GM18873 (cell line): ENCODE results near the gene MID2.
"Not testable (repeated sequence)": the region's sequence is repeated elsewhere in the genome, so short reads cannot be mapped to it uniquely, and the experiment has no call there.

Experiments used
- ATAC-seq: cut with Tn5 transposase; IDR thresholded peaks from one replicate; pipeline ENCODE4 v1.9.1; 2021; ENCODE audit warnings: mild to moderate bottlenecking, moderate library complexity, moderate number of reproducible peaks; ENCODE audit not compliant: unreplicated experiment, low FRiP score

The MID2 gene

GRCh38 chrX:107836958-107837357 is 11.3 kb downstream of the MID2 start:
- ATAC-seq: no peak

- no peak for ATAC-seq
Observed at GRCh38 chrX:107840971-107841370, 15.3 kb downstream of the MID2 start.

- ATAC-seq: no peak
Observed at GRCh38 chrX:107842715-107843400, 17.2 kb downstream of the MID2 start.

GRCh38 chrX:107845625-107846024 is 20.0 kb downstream of the MID2 start:
- ATAC-seq: no peak

- ATAC-seq: no peak
Observed at GRCh38 chrX:107848591-107848990, 22.9 kb downstream of the MID2 start.

GRCh38 chrX:107849747-107850421 is 24.2 kb downstream of the MID2 start:
- no peak for ATAC-seq

- ATAC-seq: no peak
Observed at GRCh38 chrX:107850422-107850765, 24.7 kb downstream of the MID2 start.

- no peak for ATAC-seq
Observed at GRCh38 chrX:107851215-107851614, 25.5 kb downstream of the MID2 start.

- ATAC-seq: not testable (repeated sequence)
Observed at GRCh38 chrX:107851665-107852064, 26.0 kb downstream of the MID2 start.

GRCh38 chrX:107856289-107856688 is 30.6 kb downstream of the MID2 start:
- no peak for ATAC-seq

- not testable (repeated sequence) for ATAC-seq
Observed at GRCh38 chrX:107857041-107857440, 31.4 kb downstream of the MID2 start.

GRCh38 chrX:107857837-107858236 is 32.2 kb downstream of the MID2 start:
- ATAC-seq: no peak

GRCh38 chrX:107861056-107861455 is 35.4 kb downstream of the MID2 start:
- no peak for ATAC-seq

- no peak for ATAC-seq
Observed at GRCh38 chrX:107871136-107871535, 45.5 kb downstream of the MID2 start.

GRCh38 chrX:107878106-107878505 is 52.4 kb downstream of the MID2 start:
- no peak for ATAC-seq

- no peak for ATAC-seq
Observed at GRCh38 chrX:107880054-107880610, 54.5 kb downstream of the MID2 start.

- no peak for ATAC-seq
Observed at GRCh38 chrX:107894038-107894437, 68.4 kb downstream of the MID2 start.

GRCh38 chrX:107902721-107903120 is 77.1 kb downstream of the MID2 start:
- ATAC-seq: no peak

GRCh38 chrX:107905366-107905765 is 79.7 kb downstream of the MID2 start:
- ATAC-seq: no peak

- ATAC-seq: no peak
Observed at GRCh38 chrX:107924136-107924746, 98.6 kb downstream of the MID2 start.

- ATAC-seq: no peak
Observed at GRCh38 chrX:107934262-107934661, 108.6 kb downstream of the MID2 start.

GRCh38 chrX:107935200-107935599 is 109.5 kb downstream of the MID2 start:
- ATAC-seq: no peak
